ENCODE measurements around the gene EMILIN3.

EMILIN3 gene

GRCh38 chr20:41390889-41391288 is 24.3 kb upstream of the EMILIN3 start:
- no peak for DNase-seq

- DNase-seq: no peak
Observed at GRCh38 chr20:41387444-41387851, 20.8 kb upstream of the EMILIN3 start.

- no peak for DNase-seq
Observed at GRCh38 chr20:41386502-41387427, 20.1 kb upstream of the EMILIN3 start.

GRCh38 chr20:41382791-41383305 is 16.2 kb upstream of the EMILIN3 start:
- DNase-seq: no peak

GRCh38 chr20:41380551-41381193 is 14.1 kb upstream of the EMILIN3 start:
- DNase-seq: no peak

GRCh38 chr20:41379551-41379950 is 12.9 kb upstream of the EMILIN3 start:
- no peak for DNase-seq

- DNase-seq: no peak
Observed at GRCh38 chr20:41377275-41377674, 10.7 kb upstream of the EMILIN3 start.

- no peak for DNase-seq
Observed at GRCh38 chr20:41376349-41376748, 9.7 kb upstream of the EMILIN3 start.

- no peak for DNase-seq
Observed at GRCh38 chr20:41375846-41376245, 9.2 kb upstream of the EMILIN3 start.

GRCh38 chr20:41373931-41374920 is 7.6 kb upstream of the EMILIN3 start:
- DNase-seq: no peak

- DNase-seq: no peak
Observed at GRCh38 chr20:41373251-41373783, 6.7 kb upstream of the EMILIN3 start.

GRCh38 chr20:41371371-41371770 is 4.8 kb upstream of the EMILIN3 start:
- DNase-seq: no peak

- DNase-seq: no peak
Observed at GRCh38 chr20:41370176-41370575, 3.6 kb upstream of the EMILIN3 start.

GRCh38 chr20:41369673-41370072 is 3.1 kb upstream of the EMILIN3 start:
- no peak for DNase-seq

GRCh38 chr20:41367956-41368355 is 1.3 kb upstream of the EMILIN3 start:
- no peak for DNase-seq

GRCh38 chr20:41367393-41367695 is 726 bp upstream of the EMILIN3 start:
- DNase-seq: no peak

- no peak for DNase-seq
Observed at GRCh38 chr20:41365777-41366545, 657 bp downstream of the EMILIN3 start.

- no peak for DNase-seq
Observed at GRCh38 chr20:41364967-41365765, 1.5 kb downstream of the EMILIN3 start.

- no peak for DNase-seq
Observed at GRCh38 chr20:41364236-41364855, 2.3 kb downstream of the EMILIN3 start.

- no peak for DNase-seq
Observed at GRCh38 chr20:41363601-41364000, 3.0 kb downstream of the EMILIN3 start.

- no peak for DNase-seq
Observed at GRCh38 chr20:41362748-41363140, 3.9 kb downstream of the EMILIN3 start.

Data from stimulated activated naive CD4-positive, alpha-beta T cell (primary cell).